PC-3 (cell line): ENCODE data around the gene CSRP1.

Experiments used
- EZH2 ChIP-seq: fragments of 300-600 bp; sonication (generic); IDR thresholded peaks from one replicate; pipeline ENCODE4 v1.6.1; 2017; ENCODE audit warnings: antibody characterized with exemption, mild to moderate bottlenecking, low read length; ENCODE audit not compliant: unreplicated experiment
- TF ChIP-seq, protein P1 (sequence below): fragments of 300-600 bp; sonication (generic); conservative IDR thresholded peaks from 2 replicates; pipeline ENCODE4 v1.5.1; 2017; ENCODE audit warnings: antibody characterized with exemption, low read depth, mild to moderate bottlenecking, low read length

DNA sequence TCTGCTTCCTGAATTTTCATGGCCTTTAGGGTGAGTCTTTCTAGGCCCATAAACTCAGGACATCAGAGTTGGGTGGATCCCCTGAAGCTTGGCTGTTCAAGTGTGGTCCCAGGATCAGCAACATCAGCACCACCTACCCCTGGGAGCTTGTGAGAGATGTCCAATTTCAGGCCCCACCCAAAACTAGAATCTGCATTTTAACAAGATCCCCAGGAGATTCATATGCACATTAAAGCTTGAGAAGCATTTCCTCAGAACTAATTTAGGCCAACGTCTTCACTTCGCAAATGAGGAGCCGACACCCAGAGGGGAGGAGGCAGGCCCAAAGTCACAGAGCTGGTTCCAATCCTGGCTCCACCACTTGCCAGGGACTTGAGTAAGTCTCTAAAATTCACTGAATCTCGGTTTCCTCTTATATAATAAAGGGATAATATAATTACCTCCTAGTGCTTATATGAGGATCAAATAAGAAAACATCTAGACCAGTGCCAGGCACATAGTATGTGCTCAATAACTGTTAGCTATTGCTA, 27.7 kb downstream of the CSRP1 start:
- no peak for TF ChIP-seq EZH2
- TF ChIP-seq, protein P1, sequence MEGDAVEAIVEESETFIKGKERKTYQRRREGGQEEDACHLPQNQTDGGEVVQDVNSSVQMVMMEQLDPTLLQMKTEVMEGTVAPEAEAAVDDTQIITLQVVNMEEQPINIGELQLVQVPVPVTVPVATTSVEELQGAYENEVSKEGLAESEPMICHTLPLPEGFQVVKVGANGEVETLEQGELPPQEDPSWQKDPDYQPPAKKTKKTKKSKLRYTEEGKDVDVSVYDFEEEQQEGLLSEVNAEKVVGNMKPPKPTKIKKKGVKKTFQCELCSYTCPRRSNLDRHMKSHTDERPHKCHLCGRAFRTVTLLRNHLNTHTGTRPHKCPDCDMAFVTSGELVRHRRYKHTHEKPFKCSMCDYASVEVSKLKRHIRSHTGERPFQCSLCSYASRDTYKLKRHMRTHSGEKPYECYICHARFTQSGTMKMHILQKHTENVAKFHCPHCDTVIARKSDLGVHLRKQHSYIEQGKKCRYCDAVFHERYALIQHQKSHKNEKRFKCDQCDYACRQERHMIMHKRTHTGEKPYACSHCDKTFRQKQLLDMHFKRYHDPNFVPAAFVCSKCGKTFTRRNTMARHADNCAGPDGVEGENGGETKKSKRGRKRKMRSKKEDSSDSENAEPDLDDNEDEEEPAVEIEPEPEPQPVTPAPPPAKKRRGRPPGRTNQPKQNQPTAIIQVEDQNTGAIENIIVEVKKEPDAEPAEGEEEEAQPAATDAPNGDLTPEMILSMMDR = no peak
